ENCODE results near the gene MAP3K10.

The MAP3K10 gene

GRCh38 chr19:40193587-40193849 lies 2.3 kb downstream of the MAP3K10 start:
- DNase-seq (ENCODE audit: low read depth), result no peak
- H3K4me3 ChIP-seq (ENCODE audit: low read depth, low read length), result no peak overlapping the region
- TF ChIP-seq CTCF (IDR thresholded peaks at IDR 0.05; ENCODE audit: control insufficient read depth, extremely low read depth, insufficient read depth), result no peak

- no peak for DNase-seq (ENCODE audit: low read depth)
- no peak overlapping the region for H3K4me3 ChIP-seq (ENCODE audit: low read depth, low read length)
- TF ChIP-seq CTCF (IDR thresholded peaks at IDR 0.05; ENCODE audit: control insufficient read depth, extremely low read depth, insufficient read depth), result no peak
Observed at GRCh38 chr19:40198272-40198990, 7.2 kb downstream of the MAP3K10 start.

DNA sequence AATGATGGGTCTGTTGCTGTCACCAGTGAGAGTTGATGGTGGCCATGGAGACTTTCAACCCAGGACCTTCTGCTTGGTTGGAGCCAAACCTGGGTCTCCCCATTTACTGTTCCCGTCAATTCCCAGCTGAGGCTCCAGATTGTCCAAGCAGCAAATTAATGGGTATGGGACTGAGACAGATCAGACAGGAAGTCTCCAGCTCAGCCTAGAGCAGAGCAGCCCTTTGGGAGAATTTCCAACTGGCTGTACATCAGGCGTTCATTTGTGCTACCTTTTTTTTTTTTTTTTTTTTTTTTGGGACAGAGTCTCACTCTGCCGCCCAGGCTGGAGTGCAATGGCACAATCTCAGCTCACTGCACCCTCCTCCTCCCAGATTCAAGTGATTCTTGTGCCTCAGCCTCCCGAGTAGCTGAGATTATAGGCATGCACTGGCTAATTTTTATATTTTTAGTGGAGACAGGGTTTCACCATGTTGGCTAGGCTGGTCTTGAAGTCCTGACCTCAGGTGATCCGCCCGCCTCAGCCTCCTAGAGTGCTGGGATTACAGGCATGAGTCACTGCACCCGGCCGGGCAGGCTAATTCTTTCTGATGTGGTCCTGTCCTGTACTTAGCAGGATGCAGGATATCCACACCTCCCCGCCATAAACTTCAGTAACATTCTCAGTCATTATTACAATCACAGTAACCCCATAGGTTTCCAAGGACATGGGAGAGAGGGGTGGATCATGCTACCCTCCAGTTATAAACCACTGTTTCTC lies 9.3 kb downstream of the MAP3K10 start:
- H3K4me3 ChIP-seq (ENCODE audit: low read depth, low read length), result no peak overlapping the region
- DNase-seq (ENCODE audit: low read depth), result no peak
- TF ChIP-seq CTCF (IDR thresholded peaks at IDR 0.05; ENCODE audit: control insufficient read depth, extremely low read depth, insufficient read depth), result no peak

GRCh38 chr19:40204381-40204780 lies 13.2 kb downstream of the MAP3K10 start:
- DNase-seq (ENCODE audit: low read depth), result no peak
- TF ChIP-seq CTCF (IDR thresholded peaks at IDR 0.05; ENCODE audit: control insufficient read depth, extremely low read depth, insufficient read depth), result no peak
- no peak overlapping the region for H3K4me3 ChIP-seq (ENCODE audit: low read depth, low read length)

DNA sequence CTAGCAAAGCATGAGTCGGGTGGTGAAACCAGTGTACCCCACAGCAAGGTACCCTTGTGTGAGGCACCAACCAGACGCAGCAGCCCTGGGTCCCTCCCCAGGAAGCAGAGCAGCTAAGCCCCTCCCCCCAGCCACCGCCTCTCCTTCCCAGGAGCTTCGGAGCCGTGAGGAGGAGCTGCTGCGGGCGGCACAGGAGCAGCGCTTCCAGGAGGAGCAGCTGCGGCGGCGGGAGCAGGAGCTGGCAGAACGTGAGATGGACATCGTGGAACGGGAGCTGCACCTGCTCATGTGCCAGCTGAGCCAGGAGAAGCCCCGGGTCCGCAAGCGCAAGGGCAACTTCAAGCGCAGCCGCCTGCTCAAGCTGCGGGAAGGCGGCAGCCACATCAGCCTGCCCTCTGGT lies 14.5 kb downstream of the MAP3K10 start:
- H3K4me3 ChIP-seq (ENCODE audit: low read depth, low read length), result no peak overlapping the region
- no peak for DNase-seq (ENCODE audit: low read depth)
- TF ChIP-seq CTCF (IDR thresholded peaks at IDR 0.05; ENCODE audit: control insufficient read depth, extremely low read depth, insufficient read depth), result no peak

- no peak for TF ChIP-seq CTCF (IDR thresholded peaks at IDR 0.05; ENCODE audit: control insufficient read depth, extremely low read depth, insufficient read depth)
- no peak overlapping the region for H3K4me3 ChIP-seq (ENCODE audit: low read depth, low read length)
- DNase-seq (ENCODE audit: low read depth), result no peak
Observed at GRCh38 chr19:40208602-40209001, 17.4 kb downstream of the MAP3K10 start.

- TF ChIP-seq CTCF (IDR thresholded peaks at IDR 0.05; ENCODE audit: control insufficient read depth, extremely low read depth, insufficient read depth), result no peak
- no peak overlapping the region for H3K4me3 ChIP-seq (ENCODE audit: low read depth, low read length)
- no peak for DNase-seq (ENCODE audit: low read depth)
Observed at GRCh38 chr19:40210889-40211288, 19.7 kb downstream of the MAP3K10 start.
